Breast epithelium (tissue), 3 donors: Measurements from ENCODE around the gene ZNF366.

Source experiments
- POLR2A ChIP-seq: fragments of 450-650 bp; IDR thresholded peaks from one replicate; pipeline ENCODE4 v1.6.1; 2016; ENCODE audit warnings: antibody characterized with exemption, mild to moderate bottlenecking, moderate library complexity
- POLR2AphosphoS5 ChIP-seq, 3 donors: sonication (generic); formaldehyde crosslinking; IDR thresholded peaks; one replicate each; pipeline ENCODE4 v1.6.1; 2017; ENCODE audit warnings: antibody characterized with exemption in 3 of 3
- TF ChIP-seq, protein P1 (sequence below), 3 donors: fragments of 450-650 bp; IDR thresholded peaks; one replicate each; pipeline ENCODE4 v1.5.1; 2016 to 2017; ENCODE audit warnings: antibody characterized with exemption in 3 of 3, mild to moderate bottlenecking in 3 of 3, moderate library complexity in 3 of 3

DNA sequence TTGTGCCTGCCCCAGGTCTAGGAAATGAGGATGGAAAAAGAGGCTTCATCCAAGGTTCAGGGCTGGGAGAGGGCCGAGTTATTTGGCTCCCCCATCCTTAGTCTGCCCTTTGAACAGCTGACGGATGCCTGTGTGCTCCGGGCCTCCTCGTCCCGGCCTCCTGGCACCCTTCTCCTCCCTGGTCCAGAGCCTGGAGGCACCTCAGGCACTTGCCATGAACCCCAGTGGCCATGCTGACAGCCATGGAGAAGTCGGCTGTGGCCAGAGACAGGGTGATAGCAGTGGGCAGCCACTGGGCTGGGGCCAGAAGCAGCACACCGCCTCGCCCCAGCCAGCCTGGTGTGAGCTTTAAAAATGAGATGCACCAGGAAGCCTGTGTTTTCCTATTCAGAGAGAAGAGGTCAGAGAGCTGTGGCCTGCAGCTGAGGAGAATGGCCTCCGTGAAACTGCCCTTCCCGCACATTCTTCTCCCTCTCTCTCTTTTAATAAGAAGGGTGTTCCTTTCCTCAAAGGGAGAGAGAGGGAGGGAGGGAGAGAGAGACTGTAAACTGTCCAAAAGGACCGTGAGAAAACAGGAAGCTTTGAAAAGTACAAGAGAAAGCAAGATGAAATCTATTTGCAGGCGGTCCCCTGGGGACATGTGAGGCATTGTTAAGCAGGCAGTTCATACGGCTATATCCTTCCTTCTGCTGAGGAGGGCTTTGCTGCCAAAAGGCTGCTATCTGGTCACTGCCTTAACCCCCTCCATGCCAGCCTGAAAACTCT lies 55.3 kb downstream of the ZNF366 start:
- TF ChIP-seq, protein P1, sequence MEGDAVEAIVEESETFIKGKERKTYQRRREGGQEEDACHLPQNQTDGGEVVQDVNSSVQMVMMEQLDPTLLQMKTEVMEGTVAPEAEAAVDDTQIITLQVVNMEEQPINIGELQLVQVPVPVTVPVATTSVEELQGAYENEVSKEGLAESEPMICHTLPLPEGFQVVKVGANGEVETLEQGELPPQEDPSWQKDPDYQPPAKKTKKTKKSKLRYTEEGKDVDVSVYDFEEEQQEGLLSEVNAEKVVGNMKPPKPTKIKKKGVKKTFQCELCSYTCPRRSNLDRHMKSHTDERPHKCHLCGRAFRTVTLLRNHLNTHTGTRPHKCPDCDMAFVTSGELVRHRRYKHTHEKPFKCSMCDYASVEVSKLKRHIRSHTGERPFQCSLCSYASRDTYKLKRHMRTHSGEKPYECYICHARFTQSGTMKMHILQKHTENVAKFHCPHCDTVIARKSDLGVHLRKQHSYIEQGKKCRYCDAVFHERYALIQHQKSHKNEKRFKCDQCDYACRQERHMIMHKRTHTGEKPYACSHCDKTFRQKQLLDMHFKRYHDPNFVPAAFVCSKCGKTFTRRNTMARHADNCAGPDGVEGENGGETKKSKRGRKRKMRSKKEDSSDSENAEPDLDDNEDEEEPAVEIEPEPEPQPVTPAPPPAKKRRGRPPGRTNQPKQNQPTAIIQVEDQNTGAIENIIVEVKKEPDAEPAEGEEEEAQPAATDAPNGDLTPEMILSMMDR (IDR thresholded peaks at IDR 0.05), result no peak
- no peak for TF ChIP-seq POLR2A
- peak in 2 of 3 donors; percentile 41 to 70 for TF ChIP-seq POLR2AphosphoS5 (IDR thresholded peaks at IDR 0.05)
